IPS-18a (cell line): Measurements from ENCODE around the gene DNAH2.
A peak's percentile ranks its signal among the peaks of the same experiment; 100 is the strongest.

Experiments used
- H3K27ac ChIP-seq: one replicate; pipeline ENCODE4 v1.5.1; 2013; ENCODE audit warnings: low read length
- H3K27me3 ChIP-seq: one replicate; pipeline ENCODE4 v1.6.1; 2013; ENCODE audit warnings: mild to moderate bottlenecking, low read length; ENCODE audit not compliant: control insufficient read depth, insufficient read depth
- H3K36me3 ChIP-seq: one replicate; pipeline ENCODE4 v1.6.1; 2013; ENCODE audit warnings: low read depth, low read length; ENCODE audit not compliant: control insufficient read depth
- H3K4me1 ChIP-seq: one replicate; pipeline ENCODE4 v1.6.1; 2013; ENCODE audit warnings: low read depth, low read length; ENCODE audit not compliant: control insufficient read depth
- H3K4me3 ChIP-seq: one replicate; pipeline ENCODE4 v1.5.1; 2013; ENCODE audit warnings: low read length
- H3K9ac ChIP-seq: one replicate; pipeline ENCODE4 v1.6.1; 2013; ENCODE audit warnings: mild to moderate bottlenecking, low read length, moderate library complexity
- H3K9me3 ChIP-seq: one replicate; pipeline ENCODE4 v1.6.1; 2013; ENCODE audit warnings: low read depth, low read length; ENCODE audit not compliant: control insufficient read depth

Gene DNAH2

GRCh38 chr17:7839876-7840261 is 122.3 kb downstream of the DNAH2 start:
- Histone ChIP-seq H3K36me3 (no peaks in the 10 kb centered on the region), H3K9ac (no peak overlapping the region), H3K4me1 (peaks cover 21% of the 10 kb centered on the region), H3K27ac (no peak overlapping the region), H3K27me3 (peaks cover 46% of the 10 kb centered on the region), H3K4me3 (no peak overlapping the region), H3K9me3 (no peaks in the 10 kb centered on the region)

GRCh38 chr17:7840441-7840840 is 122.9 kb downstream of the DNAH2 start:
- no peak overlapping the region for H3K4me3 ChIP-seq
- H3K4me1 ChIP-seq = peaks cover 21% of the 10 kb centered on the region

GRCh38 chr17:7840875-7841274 is 123.3 kb downstream of the DNAH2 start:
- Histone ChIP-seq H3K9me3 (no peaks in the 10 kb centered on the region), H3K27ac (no peak overlapping the region), H3K9ac (no peak overlapping the region), H3K4me3 (peak overlapping the region; percentile 76), H3K4me1 (peaks cover 21% of the 10 kb centered on the region), H3K36me3 (no peaks in the 10 kb centered on the region), H3K27me3 (peaks cover 52% of the 10 kb centered on the region)

More at GRCh38 chr17:7840441-7840840, 122.9 kb downstream of the DNAH2 start:
- H3K9me3 ChIP-seq = no peaks in the 10 kb centered on the region
- H3K36me3 ChIP-seq = no peaks in the 10 kb centered on the region
- H3K9ac ChIP-seq = no peak overlapping the region
- peaks cover 49% of the 10 kb centered on the region for H3K27me3 ChIP-seq
- H3K27ac ChIP-seq = no peak overlapping the region

GRCh38 chr17:7841396-7841914 is 123.9 kb downstream of the DNAH2 start:
- Histone ChIP-seq H3K9ac (peak overlapping the region; percentile 64), H3K27me3 (peaks cover 52% of the 10 kb centered on the region)

GRCh38 chr17:7841915-7842379 is 124.4 kb downstream of the DNAH2 start:
- H3K36me3 ChIP-seq = no peaks in the 10 kb centered on the region

More at GRCh38 chr17:7841396-7841914, 123.9 kb downstream of the DNAH2 start:
- H3K36me3 ChIP-seq = no peaks in the 10 kb centered on the region
- H3K4me1 ChIP-seq = peaks cover 21% of the 10 kb centered on the region
- peak overlapping the region; percentile 76 for H3K4me3 ChIP-seq
- no peak overlapping the region for H3K27ac ChIP-seq
- no peaks in the 10 kb centered on the region for H3K9me3 ChIP-seq

GRCh38 chr17:7842380-7843256 is 125.1 kb downstream of the DNAH2 start:
- Histone ChIP-seq H3K27ac (no peak overlapping the region), H3K9ac (peak overlapping the region; percentile 60), H3K4me1 (peaks cover 14% of the 10 kb centered on the region), H3K9me3 (no peaks in the 10 kb centered on the region), H3K36me3 (no peaks in the 10 kb centered on the region), H3K27me3 (peaks cover 52% of the 10 kb centered on the region), H3K4me3 (peak overlapping the region; percentile 76)

More at GRCh38 chr17:7841915-7842379, 124.4 kb downstream of the DNAH2 start:
- H3K9ac ChIP-seq = peak overlapping the region; percentile 64
- H3K9me3 ChIP-seq = no peaks in the 10 kb centered on the region
- H3K27me3 ChIP-seq = peaks cover 52% of the 10 kb centered on the region
- peak overlapping the region; percentile 76 for H3K4me3 ChIP-seq
- H3K4me1 ChIP-seq = peaks cover 21% of the 10 kb centered on the region
- no peak overlapping the region for H3K27ac ChIP-seq

GRCh38 chr17:7843257-7843535 is 125.7 kb downstream of the DNAH2 start:
- Histone ChIP-seq H3K9me3 (no peaks in the 10 kb centered on the region), H3K4me1 (peaks cover 11% of the 10 kb centered on the region), H3K27me3 (peaks cover 52% of the 10 kb centered on the region), H3K36me3 (no peaks in the 10 kb centered on the region), H3K9ac (peak overlapping the region; percentile 60), H3K4me3 (peak overlapping the region; percentile 76), H3K27ac (no peak overlapping the region)

- peak overlapping the region; percentile 60 for H3K9ac ChIP-seq
- no peaks in the 10 kb centered on the region for H3K36me3 ChIP-seq
Observed at GRCh38 chr17:7843536-7844291, 126.2 kb downstream of the DNAH2 start.

GRCh38 chr17:7844292-7845154 is 127.0 kb downstream of the DNAH2 start:
- no peak overlapping the region for H3K27ac ChIP-seq
- peak overlapping the region; percentile 30 for H3K9ac ChIP-seq
- no peaks in the 10 kb centered on the region for H3K36me3 ChIP-seq
- H3K4me1 ChIP-seq = peaks cover 5% of the 10 kb centered on the region
- H3K9me3 ChIP-seq = no peaks in the 10 kb centered on the region
- H3K27me3 ChIP-seq = peaks cover 41% of the 10 kb centered on the region
- H3K4me3 ChIP-seq = peak overlapping the region; percentile 76

More at GRCh38 chr17:7843536-7844291, 126.2 kb downstream of the DNAH2 start:
- H3K9me3 ChIP-seq = no peaks in the 10 kb centered on the region
- peaks cover 8% of the 10 kb centered on the region for H3K4me1 ChIP-seq
- H3K4me3 ChIP-seq = peak overlapping the region; percentile 76
- H3K27me3 ChIP-seq = peaks cover 50% of the 10 kb centered on the region
- no peak overlapping the region for H3K27ac ChIP-seq

- no peaks in the 10 kb centered on the region for H3K36me3 ChIP-seq
- H3K27ac ChIP-seq = no peak overlapping the region
- H3K27me3 ChIP-seq = peaks cover 32% of the 10 kb centered on the region
- peaks cover 5% of the 10 kb centered on the region for H3K4me1 ChIP-seq
- H3K9ac ChIP-seq = no peak overlapping the region
- H3K9me3 ChIP-seq = no peaks in the 10 kb centered on the region
- H3K4me3 ChIP-seq = peak overlapping the region; percentile 76
Observed at GRCh38 chr17:7845359-7846062, 128.0 kb downstream of the DNAH2 start.
